ENCODE measurements around the gene ARHGAP30.

DNA sequence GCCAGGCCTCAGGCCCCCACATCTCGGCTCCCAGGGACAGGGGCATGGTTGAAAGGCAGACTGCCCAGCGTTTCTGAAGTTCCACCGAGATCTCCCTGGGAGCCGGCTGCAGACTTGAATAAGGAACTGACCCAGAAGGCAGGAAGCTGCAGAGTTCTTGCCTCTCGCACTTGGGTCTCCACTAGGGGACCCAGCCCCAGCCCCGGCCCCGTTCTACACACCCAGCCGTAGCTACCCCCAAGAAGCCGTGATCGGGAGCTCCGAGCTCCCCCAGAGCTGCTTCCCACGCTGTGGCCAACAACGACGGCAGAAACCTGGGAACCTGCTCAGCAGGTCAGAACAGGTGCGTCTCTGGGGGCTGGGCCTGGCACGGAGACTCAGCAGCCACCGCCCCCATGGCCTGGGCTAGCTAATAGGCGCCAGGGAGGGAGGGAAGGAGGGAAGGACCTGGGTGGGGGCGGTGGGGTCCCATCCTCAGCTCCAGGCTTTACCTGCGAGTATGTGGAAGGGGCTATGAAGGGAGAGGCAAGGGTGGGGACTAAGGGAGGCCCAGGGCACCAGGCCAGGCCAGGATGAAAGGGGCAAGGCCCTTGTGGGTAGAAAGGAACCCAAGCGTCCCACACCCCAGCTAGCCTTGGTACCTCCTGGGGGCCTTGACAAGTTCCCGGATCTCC lies 19.7 kb upstream of the ARHGAP30 start, which contains the start of gene NECTIN4:
- no peak for TF ChIP-seq EZH2 (IDR thresholded peaks at IDR 0.05; ENCODE audit: insufficient read depth, poor library complexity, severe bottlenecking)
- TF ChIP-seq EZH2phosphoT487 (IDR thresholded peaks at IDR 0.05; ENCODE audit: insufficient read depth, low read depth): no peak
